ENCODE data around the gene EGFR. TPM values are rescaled to one million over a fixed set of nuclear protein-coding genes. Genes with fewer than 3 reads are reported as not detected.

The EGFR gene
- polyA plus RNA-seq, 1 of the 3 experiments (the other 2 are of a cell fraction) = 37.6 TPM

DNA sequence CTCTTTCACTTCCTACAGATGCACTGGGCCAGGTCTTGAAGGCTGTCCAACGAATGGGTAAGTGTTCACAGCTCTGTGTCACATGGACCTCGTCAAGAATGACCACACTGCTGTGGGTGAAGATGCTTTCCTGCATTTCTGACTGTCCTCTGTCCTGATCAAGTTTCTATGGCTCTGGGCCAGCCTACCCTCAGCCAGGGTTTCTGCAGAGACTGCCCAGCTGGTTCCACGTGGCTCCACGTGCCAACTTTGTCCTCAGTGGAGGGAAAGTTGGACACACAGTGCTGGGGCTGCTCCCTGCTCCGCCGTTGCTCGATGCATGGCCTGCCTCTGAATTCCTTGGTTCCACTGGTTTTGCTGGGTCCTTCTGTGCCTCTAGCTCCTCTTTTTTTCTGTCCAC, 152.3 kb downstream of the EGFR start:
- Histone ChIP-seq H4K20me1 (ENCODE audit: insufficient read depth) (peaks cover 9% of the 10 kb centered on the region; the same call in 1 of the 2 replicates), H3K9ac (no peak overlapping the region), H3K9me3 (no peaks in the 10 kb centered on the region), H3K4me2 (no peak overlapping the region), H3K79me2 (ENCODE audit: insufficient read depth) (peaks cover 3% of the 10 kb centered on the region), H3K36me3 (replicated peaks in 1 of 2; ENCODE audit: control insufficient read depth in 1 of 2, insufficient read depth in 2 of 2, low read length in 1 of 2) (peaks cover 64 to 80% of the 10 kb centered on the region in 2 experiments), H3K4me1 (ENCODE audit: control insufficient read depth in 1 of 2, insufficient read depth in 2 of 2, low read depth in 1 of 2, low read length in 1 of 2) (no peaks in the 10 kb centered on the region; a peak in 1 of 4 replicates), H3F3A (replicated peaks; ENCODE audit: insufficient read depth) (no peaks in the 10 kb centered on the region), H3K4me3 (ENCODE audit: low read depth in 2 of 2, low read length in 1 of 2) (no peak overlapping the region), H3K27ac (ENCODE audit: low read depth in 2 of 2, low read length in 1 of 2) (no peak overlapping the region), H3K27me3 (ENCODE audit: insufficient read depth) (no peaks in the 10 kb centered on the region), H2AFZ (ENCODE audit: low read depth) (no peak overlapping the region), H3K9me2 (no peaks in the 10 kb centered on the region)
- ChIA-PET POLR2A (no interaction called here), CTCF (interaction anchor here (1.0 to 3.5 kb wide), 2 partner anchors 84 to 383 kb away, joined by 3 to 16 read pairs; no protein-coding TSS in a partner anchor)
- DNase-seq = no peak
- TF ChIP-seq FOXM1 (IDR thresholded peaks at IDR 0.05; ENCODE audit: low read depth) (no peak), FOSL2 (IDR thresholded peaks at IDR 0.05; ENCODE audit: borderline replicate concordance, low read depth) (no peak), TEAD4 (IDR thresholded peaks at IDR 0.05; ENCODE audit: borderline replicate concordance, insufficient read depth) (no peak), GATA2 (CRISPR knock-in tag; IDR thresholded peaks at IDR 0.05) (no peak), ZBTB33 (IDR thresholded peaks at IDR 0.05; ENCODE audit: borderline replicate concordance, low read depth) (no peak), ELF1 (IDR thresholded peaks at IDR 0.05) (no peak), PBX3 (IDR thresholded peaks at IDR 0.05) (no peak), EP300 (IDR thresholded peaks at IDR 0.05; ENCODE audit: borderline replicate concordance in 1 of 2, low read depth in 1 of 2, low read length in 1 of 2) (no peak), TAF1 (IDR thresholded peaks at IDR 0.05; ENCODE audit: borderline replicate concordance, low read depth, low read length) (no peak), SMC3 (IDR thresholded peaks at IDR 0.05; ENCODE audit: low read depth, low read length) (no peak), NFIC (IDR thresholded peaks at IDR 0.05; ENCODE audit: borderline replicate concordance) (no peak), RFX5 (IDR thresholded peaks at IDR 0.05; ENCODE audit: low read length) (no peak), MXI1 (IDR thresholded peaks at IDR 0.05; ENCODE audit: low read depth, low read length) (no peak)
- TF ChIP-seq, protein P1, sequence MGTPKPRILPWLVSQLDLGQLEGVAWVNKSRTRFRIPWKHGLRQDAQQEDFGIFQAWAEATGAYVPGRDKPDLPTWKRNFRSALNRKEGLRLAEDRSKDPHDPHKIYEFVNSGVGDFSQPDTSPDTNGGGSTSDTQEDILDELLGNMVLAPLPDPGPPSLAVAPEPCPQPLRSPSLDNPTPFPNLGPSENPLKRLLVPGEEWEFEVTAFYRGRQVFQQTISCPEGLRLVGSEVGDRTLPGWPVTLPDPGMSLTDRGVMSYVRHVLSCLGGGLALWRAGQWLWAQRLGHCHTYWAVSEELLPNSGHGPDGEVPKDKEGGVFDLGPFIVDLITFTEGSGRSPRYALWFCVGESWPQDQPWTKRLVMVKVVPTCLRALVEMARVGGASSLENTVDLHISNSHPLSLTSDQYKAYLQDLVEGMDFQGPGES (IDR thresholded peaks at IDR 0.05; ENCODE audit: low read depth, low read length) = no peak
- TF ChIP-seq, protein P2, sequence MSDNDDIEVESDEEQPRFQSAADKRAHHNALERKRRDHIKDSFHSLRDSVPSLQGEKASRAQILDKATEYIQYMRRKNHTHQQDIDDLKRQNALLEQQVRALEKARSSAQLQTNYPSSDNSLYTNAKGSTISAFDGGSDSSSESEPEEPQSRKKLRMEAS (IDR thresholded peaks at IDR 0.05; ENCODE audit: low read depth) = no peak
- TF ChIP-seq, protein P3, sequence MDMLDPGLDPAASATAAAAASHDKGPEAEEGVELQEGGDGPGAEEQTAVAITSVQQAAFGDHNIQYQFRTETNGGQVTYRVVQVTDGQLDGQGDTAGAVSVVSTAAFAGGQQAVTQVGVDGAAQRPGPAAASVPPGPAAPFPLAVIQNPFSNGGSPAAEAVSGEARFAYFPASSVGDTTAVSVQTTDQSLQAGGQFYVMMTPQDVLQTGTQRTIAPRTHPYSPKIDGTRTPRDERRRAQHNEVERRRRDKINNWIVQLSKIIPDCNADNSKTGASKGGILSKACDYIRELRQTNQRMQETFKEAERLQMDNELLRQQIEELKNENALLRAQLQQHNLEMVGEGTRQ (IDR thresholded peaks at IDR 0.05; ENCODE audit: borderline replicate concordance, low read depth, low read length) = no peak
- 87% methylated on average over 6 of the region's 7 CpGs for WGBS (ENCODE audit: low lambda C conversion rate)

All from SK-N-SH (cell line).